Measurements from ENCODE around the gene BAIAP2. TPM values are rescaled to one million over a fixed set of nuclear protein-coding genes. Genes with fewer than 3 reads are reported as not detected.

Gene BAIAP2
- total and polyA plus RNA-seq, 10 of the 15 experiments (the other 5 are each of a cell fraction or from before 2014, with no cell fraction given): 0.15 to 1.2 (median 0.46) TPM; not detected in 2

GRCh38 chr17:81101614-81102306 is 66.8 kb downstream of the BAIAP2 start:
- ChIA-PET POLR2A (no interaction called here), RAD21 (ENCODE audit: unreplicated experiment) (interaction anchor here (0.6 to 1.2 kb wide), 3 partner anchors 73 to 84 kb away, joined by 3 to 4 read pairs (median 3); no protein-coding TSS in a partner anchor), CTCF (interaction anchor here (0.6 to 3.5 kb wide), 9 partner anchors 12 to 1473 kb away, joined by 3 to 22 read pairs (median 3); partner anchors contain the start of gene CEP131), SMC1A (ENCODE audit: uncharacterized antibody, unreplicated experiment) (interaction anchor here (1.2 kb wide), 1 partner anchor 79 kb away, joined by 3 read pairs; no protein-coding TSS in a partner anchor)
- Histone ChIP-seq H3K79me2 (ENCODE audit: control insufficient read depth, insufficient read depth, low read length) (no peaks in the 10 kb centered on the region), H2AFZ (ENCODE audit: control insufficient read depth, low read depth, low read length) (no peak overlapping the region), H3K9me3 (replicated peaks; ENCODE audit: control insufficient read depth, insufficient read depth, low read length) (no peaks in the 10 kb centered on the region), H3K9ac (ENCODE audit: control insufficient read depth, insufficient read depth, low read length) (no peak overlapping the region), H3K4me1 (ENCODE audit: control insufficient read depth, insufficient read depth, low read length) (no peaks in the 10 kb centered on the region), H3K4me2 (ENCODE audit: control insufficient read depth, insufficient read depth) (no peak overlapping the region), H3K4me3 (no peak overlapping the region), H3K36me3 (ENCODE audit: control insufficient read depth in 2 of 2, insufficient read depth in 2 of 2, low read length in 1 of 2) (no peaks in the 10 kb centered on the region), H4K20me1 (ENCODE audit: control insufficient read depth, insufficient read depth) (no peaks in the 10 kb centered on the region), H3K27me3 (replicated peaks in 1 of 2; ENCODE audit: control insufficient read depth in 2 of 2, insufficient read depth in 2 of 2, low read length in 1 of 2) (no peaks in the 10 kb centered on the region; a peak in 2 of 4 replicates), H3K27ac (ENCODE audit: control insufficient read depth, insufficient read depth) (no peak overlapping the region)
- intact Hi-C loops (cut with micrococcal nuclease; ENCODE audit: unreplicated experiment) (loop anchor here (1.0 to 5.0 kb wide), 4 partner anchors 77 to 381 kb away; no protein-coding TSS in a partner anchor), in situ Hi-C loops (cut with MboI) (no loop called here)
- FAIRE-seq (peak; percentile 76), ATAC-seq (peak; percentile 99), DNase-seq (ENCODE audit: low read depth, low spot score) (peak; percentile 13)
- WGBS (ENCODE audit: insufficient coverage, insufficient replicate concordance, low lambda C conversion rate, missing lambda C conversion rate): 27% methylated on average over 32 of the region's 33 CpGs
- BruUV-seq (replicated peaks): no TSS peak
- TF ChIP-seq BACH1 (IDR thresholded peaks at IDR 0.05; ENCODE audit: borderline replicate concordance) (peak; percentile 80), IRF4 (IDR thresholded peaks at IDR 0.05; ENCODE audit: low read depth, low read length) (peak; percentile 51; the same call in 1 of the 2 replicates), NR2C1 (IDR thresholded peaks at IDR 0.05) (peak; percentile 74), RB1 (IDR thresholded peaks at IDR 0.05; ENCODE audit: borderline replicate concordance) (peak; percentile 93; the same call in 1 of the 2 replicates), YY1 (IDR thresholded peaks at IDR 0.05; ENCODE audit: low read depth, low read length) (peak; percentile 89), NR2F1 (conservative IDR thresholded peaks at IDR 0.05) (peak; percentile 98), IRF5 (IDR thresholded peaks at IDR 0.05; ENCODE audit: borderline replicate concordance) (no peak), HSF1 (IDR thresholded peaks at IDR 0.05; ENCODE audit: low read depth, low read length) (no peak), IKZF2 (IDR thresholded peaks at IDR 0.05) (no peak; a peak in 1 of 4 replicates), HDGF (IDR thresholded peaks at IDR 0.05) (peak; percentile 74; the same call in 1 of the 2 replicates), RFX5 (IDR thresholded peaks at IDR 0.05; ENCODE audit: low read depth, low read length) (no peak), CHD2 (IDR thresholded peaks at IDR 0.05; ENCODE audit: borderline replicate concordance, low read depth, low read length) (0 out of 2 replicates have a peak, but pooled peaks have one; percentile 30), SIX5 (IDR thresholded peaks at IDR 0.05; ENCODE audit: low read depth, low read length, severe bottlenecking) (no peak), MXI1 (IDR thresholded peaks at IDR 0.05; ENCODE audit: low read depth, low read length) (no peak), CREM (IDR thresholded peaks at IDR 0.05; ENCODE audit: low read depth) (peak; percentile 48; the same call in 1 of the 2 replicates)
- TF ChIP-seq, protein P1, sequence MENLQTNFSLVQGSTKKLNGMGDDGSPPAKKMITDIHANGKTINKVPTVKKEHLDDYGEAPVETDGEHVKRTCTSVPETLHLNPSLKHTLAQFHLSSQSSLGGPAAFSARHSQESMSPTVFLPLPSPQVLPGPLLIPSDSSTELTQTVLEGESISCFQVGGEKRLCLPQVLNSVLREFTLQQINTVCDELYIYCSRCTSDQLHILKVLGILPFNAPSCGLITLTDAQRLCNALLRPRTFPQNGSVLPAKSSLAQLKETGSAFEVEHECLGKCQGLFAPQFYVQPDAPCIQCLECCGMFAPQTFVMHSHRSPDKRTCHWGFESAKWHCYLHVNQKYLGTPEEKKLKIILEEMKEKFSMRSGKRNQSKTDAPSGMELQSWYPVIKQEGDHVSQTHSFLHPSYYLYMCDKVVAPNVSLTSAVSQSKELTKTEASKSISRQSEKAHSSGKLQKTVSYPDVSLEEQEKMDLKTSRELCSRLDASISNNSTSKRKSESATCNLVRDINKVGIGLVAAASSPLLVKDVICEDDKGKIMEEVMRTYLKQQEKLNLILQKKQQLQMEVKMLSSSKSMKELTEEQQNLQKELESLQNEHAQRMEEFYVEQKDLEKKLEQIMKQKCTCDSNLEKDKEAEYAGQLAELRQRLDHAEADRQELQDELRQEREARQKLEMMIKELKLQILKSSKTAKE (IDR thresholded peaks at IDR 0.05; ENCODE audit: low read depth, poor library complexity, severe bottlenecking): no peak
